Kidney glomerular epithelial cell (primary cell): ENCODE data around the gene PCP4L1.

ENCODE experiments used
- DNase-seq: peaks from one replicate; lab custom pipeline; 2025; lab: John Stamatoyannopoulos, UW

The PCP4L1 gene

GRCh38 chr1:161267321-161267720 is 8.8 kb downstream of the PCP4L1 start:
- DNase-seq, result no peak

GRCh38 chr1:161273402-161273801 is 14.9 kb downstream of the PCP4L1 start:
- no peak for DNase-seq

GRCh38 chr1:161274874-161275273 is 16.3 kb downstream of the PCP4L1 start:
- no peak for DNase-seq

GRCh38 chr1:161282991-161283390 is 24.4 kb downstream of the PCP4L1 start:
- no peak for DNase-seq

DNA sequence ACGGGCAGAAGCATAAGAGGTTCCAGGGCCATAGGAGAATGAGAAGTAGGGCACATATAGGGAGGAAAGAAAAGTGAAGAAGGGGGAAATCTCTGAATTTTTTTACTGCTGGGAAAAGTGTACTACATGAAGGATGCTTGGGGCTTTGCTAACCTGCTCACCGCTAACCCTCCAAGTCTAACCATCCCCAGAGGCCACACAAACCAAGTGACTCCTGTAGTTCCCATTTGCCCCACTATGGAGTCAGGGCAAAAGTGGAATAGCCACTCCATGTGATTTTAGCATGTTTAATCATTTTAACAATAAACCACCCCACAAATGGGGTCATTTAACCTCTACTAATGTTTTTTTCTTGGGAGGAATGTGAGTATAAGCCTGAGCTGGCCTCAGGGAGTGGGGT is 26.6 kb downstream of the PCP4L1 start:
- DNase-seq, result no peak

DNA sequence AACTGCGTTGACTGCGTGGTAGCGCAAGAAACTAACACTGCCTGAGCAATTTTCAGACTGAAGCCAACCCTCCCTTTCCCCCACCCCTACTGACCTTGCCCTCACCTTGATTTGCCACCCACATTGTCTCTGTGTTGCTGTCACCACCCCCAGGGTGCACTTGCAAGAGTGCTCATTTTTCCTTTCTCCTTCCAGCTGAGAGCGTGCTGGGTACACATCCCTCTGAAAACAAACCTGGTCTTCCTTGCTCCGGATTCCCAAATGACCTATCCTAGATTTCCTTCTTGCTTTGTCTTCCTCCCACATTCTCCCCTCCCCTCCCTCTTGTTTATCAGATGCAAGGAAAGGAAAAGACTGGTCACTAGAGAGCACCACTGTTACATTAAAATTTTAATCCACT is 27.0 kb downstream of the PCP4L1 start:
- DNase-seq, result no peak

GRCh38 chr1:161287482-161288054 is 29.0 kb downstream of the PCP4L1 start:
- DNase-seq, result no peak

- DNase-seq, result no peak
These were observed 32.2 kb downstream of the PCP4L1 start for GRCh38 chr1:161290779-161291178.

GRCh38 chr1:161297415-161297814 is 38.9 kb downstream of the PCP4L1 start:
- DNase-seq, result no peak

- no peak for DNase-seq
These were observed 39.6 kb downstream of the PCP4L1 start for GRCh38 chr1:161298116-161298515.

- no peak for DNase-seq
These were observed 40.8 kb downstream of the PCP4L1 start for GRCh38 chr1:161299347-161299746.

- DNase-seq, result no peak
These were observed 41.9 kb downstream of the PCP4L1 start for GRCh38 chr1:161300478-161300877.

DNA sequence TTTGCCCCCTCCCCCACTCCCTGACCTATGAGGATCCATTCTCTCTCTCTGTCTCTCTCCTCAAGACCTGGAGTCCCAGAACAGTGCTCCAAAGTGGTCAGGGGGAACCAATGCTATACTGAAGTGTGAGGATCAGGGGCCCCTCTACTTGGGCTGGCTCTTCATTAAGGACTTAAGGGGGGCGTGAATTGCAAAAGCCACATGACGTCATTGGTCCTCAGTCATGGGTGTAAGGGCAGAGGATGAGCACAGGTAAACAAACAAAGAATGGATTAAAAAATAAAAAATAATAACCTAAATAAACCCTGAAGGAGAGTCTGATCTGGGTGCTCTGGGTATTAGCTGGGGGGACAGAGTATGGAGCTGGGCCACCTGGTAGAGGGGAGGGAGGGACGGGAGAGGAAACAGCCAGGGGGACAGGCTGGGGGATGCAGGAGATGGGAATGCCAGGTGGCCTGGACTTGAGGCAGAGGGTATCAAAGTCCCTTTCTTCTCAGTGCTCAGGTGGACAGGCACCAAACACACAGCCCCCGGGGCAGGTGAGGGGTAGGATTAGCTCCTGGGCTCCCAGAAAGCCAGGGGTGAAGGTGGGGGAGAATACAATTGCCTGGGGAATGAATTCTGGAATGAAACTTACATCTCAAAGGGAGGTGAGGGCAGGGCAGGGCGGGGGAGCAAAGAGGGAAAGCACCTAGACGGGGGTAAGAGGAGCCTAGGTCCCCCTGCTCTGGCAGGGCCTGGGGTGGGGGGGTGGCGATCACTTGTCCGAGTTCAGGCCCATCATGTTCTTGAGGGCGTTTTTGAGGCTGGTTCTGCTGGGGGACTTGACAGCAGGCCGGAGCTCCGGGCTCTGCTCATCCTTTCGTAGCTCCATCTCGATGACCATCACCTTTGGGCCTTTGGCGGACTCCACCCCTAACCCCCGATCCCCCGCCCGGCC is 46.7 kb downstream of the PCP4L1 start:
- no peak for DNase-seq

DNA sequence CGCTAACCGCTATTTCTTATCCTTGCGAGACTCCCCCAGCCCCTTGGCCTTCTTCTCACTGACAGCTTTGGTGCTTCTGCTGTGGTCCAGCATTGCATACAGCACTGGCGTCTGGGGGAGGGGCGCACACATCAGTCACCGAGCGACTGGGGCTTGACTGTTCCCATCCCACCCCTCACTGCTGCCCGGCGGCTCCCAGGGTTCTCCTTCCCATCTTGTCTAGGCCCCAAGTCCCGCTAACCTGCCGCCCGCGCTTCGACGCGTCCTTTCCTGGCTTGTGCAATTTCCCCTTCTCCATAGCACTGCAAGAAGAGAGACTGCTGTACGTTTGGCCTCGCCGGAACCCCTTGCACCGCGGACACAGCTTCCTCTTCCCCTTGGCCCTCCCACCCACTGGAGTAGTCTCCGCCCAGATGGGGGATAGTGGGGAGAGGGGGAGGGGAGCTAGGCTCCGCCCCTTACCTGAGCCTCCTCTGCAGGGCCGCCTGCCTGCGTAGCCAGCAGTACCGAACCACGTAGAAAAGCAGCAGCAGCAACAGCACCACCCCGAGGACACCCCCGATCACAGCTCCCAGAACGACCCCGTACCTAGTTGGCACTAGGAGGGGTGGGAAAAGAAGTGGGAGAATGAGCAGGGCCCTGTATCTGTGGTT is 47.4 kb downstream of the PCP4L1 start:
- DNase-seq, result peak; percentile 29

- DNase-seq, result no peak
These were observed 48.8 kb downstream of the PCP4L1 start for GRCh38 chr1:161307230-161307768.

DNA sequence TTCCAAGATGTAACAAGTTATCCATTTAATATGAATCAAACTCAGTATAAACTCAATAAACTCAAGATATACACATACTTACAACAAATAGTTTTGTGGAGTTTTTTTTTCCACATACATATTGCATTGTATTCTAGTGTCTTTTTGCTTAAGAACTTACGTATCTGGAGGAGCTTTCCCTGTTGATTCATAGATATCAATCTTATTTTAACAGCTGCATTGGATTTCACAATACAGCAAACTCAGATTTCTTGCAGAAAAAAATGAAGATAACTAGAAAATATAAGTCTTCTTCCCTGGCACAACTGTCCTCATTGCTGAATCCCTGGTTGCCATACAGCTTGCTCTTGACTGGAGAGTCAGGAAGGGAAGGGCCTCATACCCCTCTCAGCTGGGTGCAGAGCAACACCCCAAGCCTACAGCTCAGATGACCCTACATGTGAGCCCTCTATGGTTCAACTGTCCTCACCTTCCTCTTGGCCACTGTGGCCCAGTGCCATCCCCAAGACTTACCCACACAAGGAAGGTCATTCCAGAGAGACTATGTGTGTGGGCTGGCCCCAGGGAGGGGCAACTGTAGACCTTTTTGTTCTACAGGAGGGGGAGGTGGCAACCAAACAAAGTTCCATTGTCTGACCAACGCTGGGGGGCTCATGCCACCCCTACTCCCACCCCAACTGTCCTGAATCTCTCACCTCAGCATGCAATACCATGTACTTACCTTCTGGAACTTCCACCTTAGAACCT is 49.5 kb downstream of the PCP4L1 start:
- DNase-seq, result no peak

DNA sequence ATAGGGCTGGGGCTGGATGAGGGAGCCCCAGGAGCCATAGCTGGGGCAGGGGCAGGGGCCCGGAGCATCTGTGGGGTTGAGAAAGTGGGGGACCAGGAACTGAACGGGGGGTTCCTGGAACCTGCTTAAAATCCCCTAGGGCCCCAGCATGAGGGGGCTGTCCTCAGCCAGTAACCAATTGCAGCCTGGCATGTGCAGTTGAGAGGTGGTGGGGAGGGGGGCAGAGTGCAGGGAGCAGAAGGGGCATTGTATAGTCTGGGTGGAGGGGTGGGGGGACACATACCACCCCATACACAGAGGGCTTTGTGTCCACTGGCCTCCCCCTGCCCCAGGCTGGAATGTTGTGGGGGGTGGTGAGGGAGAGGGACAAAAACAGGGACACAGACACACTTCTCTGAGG is 51.3 kb downstream of the PCP4L1 start, which contains the start of gene MPZ:
Gene MPZ (minus strand): TSS at position 101 of the 400 bp plus-strand sequence. CDS start 63 bp downstream, at position 38.
- no peak for DNase-seq

GRCh38 chr1:161311595-161312181 is 53.1 kb downstream of the PCP4L1 start:
- DNase-seq, result peak; percentile 60

DNA sequence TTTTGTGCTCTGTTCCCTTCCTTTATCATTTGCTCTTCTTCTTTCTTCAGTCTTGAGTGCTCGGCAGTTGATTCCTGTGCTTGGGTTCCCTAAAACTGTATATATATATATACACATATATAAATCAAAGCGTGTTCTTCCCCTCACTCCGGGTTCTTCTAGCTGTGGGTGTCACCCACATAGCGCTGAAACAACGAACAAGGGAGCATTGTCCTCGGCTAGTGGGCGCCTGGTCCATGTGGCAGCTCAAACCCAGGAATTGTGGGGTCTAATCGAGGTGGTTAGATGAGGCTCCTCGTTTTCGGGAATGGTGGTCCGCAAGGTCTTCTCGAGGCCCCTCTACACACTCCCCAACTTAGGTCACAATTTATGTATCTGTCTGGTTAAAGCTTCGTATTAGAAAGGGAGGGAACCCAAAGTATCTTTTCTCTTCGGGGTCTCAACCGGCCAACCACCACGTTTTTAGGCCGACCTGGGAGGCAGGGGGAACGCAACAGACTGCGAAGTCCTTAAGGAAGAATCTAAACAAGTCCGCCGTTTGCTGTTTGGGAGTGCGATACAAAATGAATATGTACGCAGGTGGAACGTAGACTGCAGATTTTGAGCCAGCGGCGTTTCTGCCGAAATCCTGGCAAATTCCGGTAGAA is 55.1 kb downstream of the PCP4L1 start:
- DNase-seq, result no peak

DNA sequence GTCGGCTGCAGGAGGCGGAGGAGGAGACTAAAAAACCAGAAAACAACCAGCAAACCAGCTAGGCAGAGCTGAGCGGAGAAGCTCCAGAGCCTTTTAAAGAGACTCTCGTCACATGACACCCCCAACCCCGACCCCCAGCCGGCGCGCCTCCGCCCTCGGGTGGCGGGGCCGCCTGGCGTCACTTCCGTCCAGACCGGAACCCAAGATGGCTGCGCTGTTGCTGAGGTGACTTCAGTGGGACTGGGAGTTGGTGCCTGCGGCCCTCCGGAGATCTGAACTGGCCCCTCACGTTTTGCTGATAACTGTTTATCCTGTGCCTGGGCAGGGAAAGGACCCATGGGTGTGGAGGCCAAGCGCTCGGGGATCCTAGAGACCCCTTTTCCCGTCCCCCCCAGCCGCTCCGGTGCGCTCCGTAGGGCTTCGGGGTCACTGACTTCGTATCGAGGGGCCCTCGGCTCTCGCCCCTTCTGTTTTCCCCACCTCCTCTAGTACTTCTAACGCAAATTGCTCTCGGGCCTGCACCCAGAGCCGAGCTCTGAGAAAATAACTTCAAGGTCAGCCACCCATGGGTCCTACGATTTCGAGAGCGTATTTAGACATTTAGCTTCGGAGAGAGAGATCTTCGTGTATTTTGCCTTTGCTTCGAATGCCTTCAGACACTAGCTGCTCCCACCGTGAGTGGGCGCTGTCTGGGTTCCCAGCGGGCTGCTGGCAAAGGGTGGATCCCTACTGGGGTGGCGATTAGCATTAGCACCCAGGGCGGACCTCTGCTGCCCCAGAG is 55.8 kb downstream of the PCP4L1 start, which contains the start of gene SDHC:
Gene SDHC (plus strand): TSS at position 181 of the 781 bp plus-strand sequence. CDS start 25 bp downstream, at position 206.
- peak; percentile 67 for DNase-seq
